Measurements from ENCODE around the gene SART1. TPM values are rescaled to one million over a fixed set of nuclear protein-coding genes. Genes with fewer than 3 reads are reported as not detected.
A peak's percentile ranks its signal among the peaks of the same experiment; 100 is the strongest.

SART1 gene, protein sequence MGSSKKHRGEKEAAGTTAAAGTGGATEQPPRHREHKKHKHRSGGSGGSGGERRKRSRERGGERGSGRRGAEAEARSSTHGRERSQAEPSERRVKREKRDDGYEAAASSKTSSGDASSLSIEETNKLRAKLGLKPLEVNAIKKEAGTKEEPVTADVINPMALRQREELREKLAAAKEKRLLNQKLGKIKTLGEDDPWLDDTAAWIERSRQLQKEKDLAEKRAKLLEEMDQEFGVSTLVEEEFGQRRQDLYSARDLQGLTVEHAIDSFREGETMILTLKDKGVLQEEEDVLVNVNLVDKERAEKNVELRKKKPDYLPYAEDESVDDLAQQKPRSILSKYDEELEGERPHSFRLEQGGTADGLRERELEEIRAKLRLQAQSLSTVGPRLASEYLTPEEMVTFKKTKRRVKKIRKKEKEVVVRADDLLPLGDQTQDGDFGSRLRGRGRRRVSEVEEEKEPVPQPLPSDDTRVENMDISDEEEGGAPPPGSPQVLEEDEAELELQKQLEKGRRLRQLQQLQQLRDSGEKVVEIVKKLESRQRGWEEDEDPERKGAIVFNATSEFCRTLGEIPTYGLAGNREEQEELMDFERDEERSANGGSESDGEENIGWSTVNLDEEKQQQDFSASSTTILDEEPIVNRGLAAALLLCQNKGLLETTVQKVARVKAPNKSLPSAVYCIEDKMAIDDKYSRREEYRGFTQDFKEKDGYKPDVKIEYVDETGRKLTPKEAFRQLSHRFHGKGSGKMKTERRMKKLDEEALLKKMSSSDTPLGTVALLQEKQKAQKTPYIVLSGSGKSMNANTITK
- total RNA-seq (2021) (74.6 and 78.8 TPM in 2 replicates), Bru-seq, nascent RNA (percentile 78 among the genes with signal in this experiment), BruChase-seq, experiment 1, labeled RNA remaining after a 2-hour chase (percentile 82 among the genes with signal in this experiment), BruChase-seq, experiment 2, labeled RNA remaining after a 6-hour chase (percentile 90 among the genes with signal in this experiment)
- long read RNA-seq, transcript SART1-201 (20 exons, 3,293 nt): major isoform, 90 of 111 reads
- long read RNA-seq, partial matches to known transcripts: 11 of 111 reads
- long read RNA-seq, other reads (novel, unspliced or antisense): 8 of 111 reads

DNA sequence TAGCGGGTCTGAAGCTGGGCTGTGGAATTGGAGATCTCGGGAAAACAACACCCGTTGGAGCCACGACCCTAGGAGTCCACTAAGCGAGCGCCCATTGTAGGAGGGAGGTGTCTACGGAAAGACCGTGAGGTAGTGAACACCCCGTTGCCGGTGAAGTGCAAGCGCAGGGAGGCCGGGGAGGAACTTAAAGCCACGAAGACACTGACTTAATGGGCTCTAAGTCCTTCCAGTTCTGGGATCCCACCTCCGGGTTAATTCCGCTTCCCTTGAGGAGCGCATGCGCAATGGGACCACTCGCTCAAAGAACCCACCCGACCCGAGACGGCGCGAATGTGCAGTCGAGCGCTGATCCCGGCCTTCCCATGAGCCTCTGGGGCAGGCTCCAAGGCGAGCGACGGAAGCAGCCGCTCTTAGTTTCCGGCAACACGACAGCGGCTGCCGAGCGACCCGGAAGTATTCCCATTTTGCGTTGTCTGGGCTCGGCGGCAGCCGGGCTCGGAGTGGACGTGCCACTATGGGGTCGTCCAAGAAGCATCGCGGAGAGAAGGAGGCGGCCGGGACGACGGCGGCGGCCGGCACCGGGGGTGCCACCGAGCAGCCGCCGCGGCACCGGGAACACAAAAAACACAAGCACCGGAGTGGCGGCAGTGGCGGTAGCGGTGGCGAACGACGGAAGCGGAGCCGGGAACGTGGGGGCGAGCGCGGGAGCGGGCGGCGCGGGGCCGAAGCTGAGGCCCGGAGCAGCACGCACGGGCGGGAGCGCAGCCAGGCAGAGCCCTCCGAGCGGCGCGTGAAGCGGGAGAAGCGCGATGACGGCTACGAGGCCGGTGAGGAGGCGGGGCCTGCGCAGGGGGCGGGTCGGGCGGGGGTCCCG, at the start of gene SART1:
TSS of gene SART1 (plus strand) at position 468 of the 874 bp plus-strand sequence. CDS start at position 515, 47 bp downstream.
- no peaks in the 10 kb centered on the region for H3K9me2 ChIP-seq (ENCODE audit: insufficient read depth)
- H2AFZ ChIP-seq: peak within 1 kb of the TSS; percentile 93
- CTCF ChIA-PET: interaction anchor here (1.6 kb wide), 1 partner anchor 73 kb away, joined by 7 read pairs; the partner anchor contains the start of gene FIBP
- H3K4me3 ChIP-seq: peak within 1 kb of the TSS; percentile 71
- no peaks in the 10 kb centered on the region for H3K9me3 ChIP-seq (ENCODE audit: insufficient read depth, low read depth)
- POLR2A ChIA-PET (ENCODE audit: unreplicated experiment): interaction anchor here (0.6 to 0.9 kb wide), 2 partner anchors 72 to 183 kb away, joined by 3 to 6 read pairs; no protein-coding TSS in a partner anchor
- peaks cover 17% of the 10 kb centered on the region for H4K20me1 ChIP-seq (ENCODE audit: insufficient read depth)
- H3K4me1 ChIP-seq (replicated peaks; ENCODE audit: insufficient read depth): peaks cover 13% of the 10 kb centered on the region
- peaks cover 9% of the 10 kb centered on the region; the same call in 1 of the 2 replicates for H3K36me3 ChIP-seq (ENCODE audit: low read depth)
- H3K27me3 ChIP-seq (ENCODE audit: insufficient read depth, low read depth): no peaks in the 10 kb centered on the region
- H3K79me2 ChIP-seq (ENCODE audit: low read depth): peaks cover 35% of the 10 kb centered on the region
- H3F3A ChIP-seq (ENCODE audit: insufficient read depth, low read depth): no peaks in the 10 kb centered on the region; the same call in 1 of the 2 replicates
- BruUV-seq (replicated peaks): TSS peak; percentile 91
- H3K27ac ChIP-seq: peak within 1 kb of the TSS; percentile 63
- no peak for TF ChIP-seq EZH2 (IDR thresholded peaks at IDR 0.05; ENCODE audit: low read depth)
- TF ChIP-seq, protein P1, sequence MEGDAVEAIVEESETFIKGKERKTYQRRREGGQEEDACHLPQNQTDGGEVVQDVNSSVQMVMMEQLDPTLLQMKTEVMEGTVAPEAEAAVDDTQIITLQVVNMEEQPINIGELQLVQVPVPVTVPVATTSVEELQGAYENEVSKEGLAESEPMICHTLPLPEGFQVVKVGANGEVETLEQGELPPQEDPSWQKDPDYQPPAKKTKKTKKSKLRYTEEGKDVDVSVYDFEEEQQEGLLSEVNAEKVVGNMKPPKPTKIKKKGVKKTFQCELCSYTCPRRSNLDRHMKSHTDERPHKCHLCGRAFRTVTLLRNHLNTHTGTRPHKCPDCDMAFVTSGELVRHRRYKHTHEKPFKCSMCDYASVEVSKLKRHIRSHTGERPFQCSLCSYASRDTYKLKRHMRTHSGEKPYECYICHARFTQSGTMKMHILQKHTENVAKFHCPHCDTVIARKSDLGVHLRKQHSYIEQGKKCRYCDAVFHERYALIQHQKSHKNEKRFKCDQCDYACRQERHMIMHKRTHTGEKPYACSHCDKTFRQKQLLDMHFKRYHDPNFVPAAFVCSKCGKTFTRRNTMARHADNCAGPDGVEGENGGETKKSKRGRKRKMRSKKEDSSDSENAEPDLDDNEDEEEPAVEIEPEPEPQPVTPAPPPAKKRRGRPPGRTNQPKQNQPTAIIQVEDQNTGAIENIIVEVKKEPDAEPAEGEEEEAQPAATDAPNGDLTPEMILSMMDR (conservative IDR thresholded peaks at IDR 0.05): no peak
- DNase-seq: peak; percentile 94 to 97
- peak within 1 kb of the TSS; percentile 95 for H3K4me2 ChIP-seq
- intact Hi-C loops (cut with micrococcal nuclease; ENCODE audit: unreplicated experiment): loop anchor here (1.0 kb wide), 2 partner anchors 42 to 73 kb away; partner anchors contain the start of genes C11orf68, DRAP1 and FIBP

- CTCF ChIA-PET: no interaction called here
- H3K36me3 ChIP-seq (ENCODE audit: low read depth): no peaks in the 10 kb centered on the region
- POLR2A ChIA-PET (ENCODE audit: unreplicated experiment): interaction anchor here (0.5 to 0.9 kb wide), 5 partner anchors 10 to 56 kb away, joined by 3 to 10 read pairs (median 3); partner anchors contain the start of gene CCDC85B
- no peaks in the 10 kb centered on the region for H3K9me3 ChIP-seq (ENCODE audit: insufficient read depth, low read depth)
- BruUV-seq (replicated peaks): no TSS peak
- H3F3A ChIP-seq (ENCODE audit: insufficient read depth, low read depth): peaks cover 66% of the 10 kb centered on the region
- H2AFZ ChIP-seq: no peak overlapping the region
- DNase-seq: peak in 1 of 2 experiments; percentile 48
- peak overlapping the region; percentile 67 for H3K27ac ChIP-seq
- intact Hi-C loops (cut with micrococcal nuclease; ENCODE audit: unreplicated experiment): no loop called here
- H3K4me1 ChIP-seq (replicated peaks; ENCODE audit: insufficient read depth): peaks cover 80% of the 10 kb centered on the region
- H3K9me2 ChIP-seq (ENCODE audit: insufficient read depth): no peaks in the 10 kb centered on the region
- peak overlapping the region; percentile 63 for H3K4me2 ChIP-seq
- H3K27me3 ChIP-seq (ENCODE audit: insufficient read depth, low read depth): no peaks in the 10 kb centered on the region
- H3K79me2 ChIP-seq (ENCODE audit: low read depth): peaks cover 20% of the 10 kb centered on the region
- no peak overlapping the region for H3K4me3 ChIP-seq
- no peak for TF ChIP-seq EZH2 (IDR thresholded peaks at IDR 0.05; ENCODE audit: low read depth)
- TF ChIP-seq, protein P1 (conservative IDR thresholded peaks at IDR 0.05): no peak
- no peaks in the 10 kb centered on the region for H4K20me1 ChIP-seq (ENCODE audit: insufficient read depth)
These were observed 48.7 kb upstream of the SART1 start for GRCh38 chr11:65912845-65913244.

All from PC-9 (cell line).